Astrocyte of the cerebellum (primary cell): ENCODE results near the gene CA10.

ENCODE experiments used
- DNase-seq: peaks from one replicate; pipeline ENCODE4 v3.0.0-alpha.2; 2011; ENCODE audit warnings: low read depth
- H3K4me3 ChIP-seq: 2 replicates; pipeline ENCODE4 v1.5.1; 2011; ENCODE audit warnings: mild to moderate bottlenecking, low read depth, low read length, moderate library complexity
- in situ Hi-C: cut with HindIII; loops from 2 replicates; pipeline ENCODE4 v1.10.0; 2017; ENCODE audit warnings: low sequenced_read_pairs
- TF ChIP-seq, protein P1 (sequence below): IDR thresholded peaks from 2 replicates; pipeline ENCODE4 v1.5.1; 2012; ENCODE audit warnings: low read length, low read depth, moderate library complexity, mild to moderate bottlenecking; ENCODE audit errors: missing control alignments

CA10 gene

DNA sequence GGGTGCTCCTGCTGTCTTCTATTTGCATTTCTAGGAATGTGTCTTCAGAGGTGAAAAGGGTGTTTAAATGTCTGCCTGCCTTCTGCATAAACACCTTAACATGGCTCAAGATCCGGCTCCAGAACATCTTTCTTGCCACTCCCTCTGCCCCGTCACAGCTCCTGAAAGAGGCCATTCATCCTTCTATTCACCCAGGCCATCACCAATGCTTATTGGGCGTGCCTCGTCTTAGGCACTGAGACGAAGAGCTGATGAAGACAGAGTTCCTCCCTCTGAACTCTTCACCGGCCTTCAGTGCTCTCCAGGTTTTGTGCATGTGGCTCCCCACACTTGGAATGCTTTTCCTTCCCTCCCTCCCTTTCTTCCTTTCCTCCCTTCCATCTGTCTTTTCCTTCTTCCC, 511.4 kb downstream of the CA10 start:
- DNase-seq: no peak
- no peak overlapping the region for H3K4me3 ChIP-seq
- in situ Hi-C loops: no loop called here
- TF ChIP-seq, protein P1, sequence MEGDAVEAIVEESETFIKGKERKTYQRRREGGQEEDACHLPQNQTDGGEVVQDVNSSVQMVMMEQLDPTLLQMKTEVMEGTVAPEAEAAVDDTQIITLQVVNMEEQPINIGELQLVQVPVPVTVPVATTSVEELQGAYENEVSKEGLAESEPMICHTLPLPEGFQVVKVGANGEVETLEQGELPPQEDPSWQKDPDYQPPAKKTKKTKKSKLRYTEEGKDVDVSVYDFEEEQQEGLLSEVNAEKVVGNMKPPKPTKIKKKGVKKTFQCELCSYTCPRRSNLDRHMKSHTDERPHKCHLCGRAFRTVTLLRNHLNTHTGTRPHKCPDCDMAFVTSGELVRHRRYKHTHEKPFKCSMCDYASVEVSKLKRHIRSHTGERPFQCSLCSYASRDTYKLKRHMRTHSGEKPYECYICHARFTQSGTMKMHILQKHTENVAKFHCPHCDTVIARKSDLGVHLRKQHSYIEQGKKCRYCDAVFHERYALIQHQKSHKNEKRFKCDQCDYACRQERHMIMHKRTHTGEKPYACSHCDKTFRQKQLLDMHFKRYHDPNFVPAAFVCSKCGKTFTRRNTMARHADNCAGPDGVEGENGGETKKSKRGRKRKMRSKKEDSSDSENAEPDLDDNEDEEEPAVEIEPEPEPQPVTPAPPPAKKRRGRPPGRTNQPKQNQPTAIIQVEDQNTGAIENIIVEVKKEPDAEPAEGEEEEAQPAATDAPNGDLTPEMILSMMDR: no peak

DNA sequence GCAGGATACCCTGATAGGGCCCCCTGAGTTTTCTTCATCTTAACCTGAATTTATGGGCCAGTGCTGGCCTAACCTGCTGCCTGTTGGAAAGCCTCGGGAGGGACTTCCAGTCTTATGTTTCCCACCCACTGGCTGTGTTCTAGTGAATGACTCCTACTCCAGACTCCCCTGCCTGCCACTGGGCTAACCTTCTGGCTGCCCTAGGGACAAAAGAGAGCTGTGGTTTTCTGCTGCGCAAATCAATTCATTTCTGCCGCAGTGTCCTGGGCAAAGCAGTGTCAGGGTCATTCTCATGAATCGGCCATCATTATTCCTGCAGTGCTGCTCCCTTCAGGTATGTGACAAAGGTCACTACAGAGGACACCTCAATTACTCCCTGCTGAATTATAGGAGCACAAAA, 512.0 kb downstream of the CA10 start:
- TF ChIP-seq, protein P1: no peak
- no peak overlapping the region for H3K4me3 ChIP-seq
- DNase-seq: no peak
- in situ Hi-C loops: no loop called here

DNA sequence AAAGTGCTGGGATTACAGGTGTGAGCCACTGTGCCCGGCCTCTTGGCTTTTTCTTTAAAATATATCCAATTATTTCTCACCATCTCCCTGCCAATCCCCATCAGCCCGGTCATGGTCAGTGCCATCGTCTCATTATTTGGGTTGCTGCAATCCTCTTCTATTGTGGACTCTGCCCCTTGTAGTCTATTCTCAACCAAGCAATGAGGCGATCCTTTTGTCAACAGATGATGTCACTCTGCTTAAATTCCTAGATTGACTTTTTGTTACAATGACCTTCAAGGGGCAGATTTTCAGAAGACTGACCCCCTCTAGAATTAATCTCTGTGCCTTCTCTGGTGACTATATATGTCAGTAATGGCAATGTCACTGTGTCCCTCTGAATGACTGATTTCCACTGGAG, 513.5 kb downstream of the CA10 start:
- no peak overlapping the region for H3K4me3 ChIP-seq
- TF ChIP-seq, protein P1: no peak
- in situ Hi-C loops: no loop called here
- DNase-seq: no peak

DNA sequence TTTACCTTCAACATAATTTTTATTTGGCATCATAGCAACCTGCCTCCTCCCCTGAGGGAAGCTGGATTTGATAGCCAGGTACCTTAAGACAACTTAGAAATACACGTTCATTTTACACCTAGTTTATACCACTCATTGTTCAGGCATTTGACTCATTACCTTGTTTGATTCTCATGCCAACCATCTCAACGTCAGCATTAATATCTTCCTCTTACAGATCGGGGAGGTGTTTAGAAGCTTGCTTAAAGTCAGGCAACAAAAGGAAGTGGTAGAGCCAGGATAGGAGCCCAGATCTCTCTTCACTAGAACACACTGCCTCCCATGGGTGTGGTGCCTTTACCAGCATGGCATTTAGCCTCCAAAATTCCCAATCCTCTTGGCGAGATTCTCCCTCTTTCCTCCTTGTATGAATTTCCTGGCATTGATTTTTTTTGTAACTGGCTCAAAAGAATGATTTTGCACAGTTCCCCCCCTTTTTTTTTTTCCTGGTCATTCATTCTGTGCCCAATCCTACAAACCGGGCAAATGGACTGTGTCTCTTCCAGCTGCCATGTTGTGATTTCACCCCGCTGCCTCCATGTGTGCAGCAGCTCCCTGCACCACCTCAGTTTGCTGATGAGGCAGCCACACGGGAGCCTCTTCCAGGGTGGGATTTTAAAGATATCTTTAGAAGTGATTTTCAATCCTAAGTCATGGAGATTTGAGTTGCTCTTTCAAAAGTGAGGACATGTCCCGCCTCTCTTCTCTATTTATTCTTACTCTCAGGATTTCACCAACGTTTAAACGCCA, 514.6 kb downstream of the CA10 start:
- DNase-seq: no peak
- TF ChIP-seq, protein P1: no peak
- H3K4me3 ChIP-seq: no peak overlapping the region
- in situ Hi-C loops: no loop called here

DNA sequence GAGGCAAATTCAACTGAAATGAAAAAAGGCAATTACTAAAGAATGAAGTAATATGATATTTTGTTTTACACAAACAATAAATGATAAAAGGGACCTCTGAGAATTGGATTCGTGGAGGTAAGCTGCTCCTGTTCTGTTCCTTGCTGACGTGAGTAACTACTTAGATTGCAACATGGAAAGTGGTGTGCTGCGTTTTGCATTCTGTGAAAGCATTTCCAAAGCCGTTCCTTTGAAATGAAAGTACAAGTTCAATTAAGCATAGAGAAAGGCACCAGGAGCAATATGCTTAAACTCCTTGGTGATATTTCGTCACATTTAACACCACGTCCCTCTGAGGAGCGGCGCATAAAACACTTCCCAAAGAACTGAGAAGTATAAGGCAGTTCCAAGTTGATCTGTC, 516.5 kb downstream of the CA10 start:
- in situ Hi-C loops: no loop called here
- TF ChIP-seq, protein P1: no peak
- H3K4me3 ChIP-seq: no peak overlapping the region
- DNase-seq: no peak

DNA sequence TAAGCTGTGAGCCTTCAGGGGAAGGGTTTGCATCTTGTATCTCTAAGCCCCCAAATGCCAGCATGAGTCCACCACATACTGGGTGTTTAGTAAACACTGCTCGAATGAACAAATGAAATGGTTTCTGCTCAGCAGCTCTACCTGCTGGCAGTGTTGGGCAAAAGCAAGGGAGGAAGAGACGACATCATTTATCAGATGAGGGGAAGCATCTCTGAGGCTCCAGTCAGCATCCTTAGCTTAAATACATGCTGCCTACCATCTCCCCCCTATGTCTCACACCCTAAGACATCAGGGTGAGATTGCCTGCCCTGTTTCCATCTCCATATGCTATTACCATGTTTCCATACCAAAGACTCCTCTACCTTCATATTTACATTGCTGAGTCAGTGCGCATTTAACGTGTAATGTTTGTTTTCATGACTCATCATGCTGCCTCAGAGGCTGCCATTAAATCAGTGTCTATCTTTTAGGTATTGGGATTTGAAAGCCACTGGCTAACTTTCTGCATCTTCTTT, 518.3 kb downstream of the CA10 start:
- DNase-seq: no peak
- H3K4me3 ChIP-seq: no peak overlapping the region
- in situ Hi-C loops: no loop called here
- TF ChIP-seq, protein P1: no peak
